SK-N-MC (cell line): ENCODE data around the gene FAM20C.

Experiments used
- EZH2 ChIP-seq: fragments of 200-600 bp; sonication (generic); IDR thresholded peaks from one replicate; pipeline ENCODE4 v1.6.1; 2017; ENCODE audit warnings: antibody characterized with exemption
- FOXP2 ChIP-seq: optimal IDR thresholded peaks from 2 replicates; pipeline ENCODE3; 2011; ENCODE audit warnings: mild to moderate bottlenecking, moderate library complexity; ENCODE audit not compliant: insufficient read depth; ENCODE audit errors: extremely low read length, control extremely low read depth
- POLR2AphosphoS5 ChIP-seq: IDR thresholded peaks from 2 replicates; pipeline ENCODE4 v1.6.1; 2012; ENCODE audit warnings: mild to moderate bottlenecking, low read depth, low read length, borderline replicate concordance

- no peak for TF ChIP-seq EZH2
- TF ChIP-seq POLR2AphosphoS5: no peak
- TF ChIP-seq FOXP2: no peak
Measured at GRCh38 chr7:258476-259190, 66.3 kb downstream of the FAM20C start.
